ENCODE measurements around the gene SCAP. TPM values are rescaled to one million over a fixed set of nuclear protein-coding genes. Genes with fewer than 3 reads are reported as not detected.

The SCAP gene
- polyA plus RNA-seq, 1 of the 3 experiments (the other 2 are of a cell fraction) = 28.0 TPM

GRCh38 chr3:47427866-47428265 lies 47.9 kb downstream of the SCAP start:
- Histone ChIP-seq H3K4me3 (ENCODE audit: low read depth in 2 of 2, low read length in 1 of 2) (no peak overlapping the region), H3F3A (replicated peaks; ENCODE audit: insufficient read depth) (peaks cover 3% of the 10 kb centered on the region), H3K4me2 (no peak overlapping the region), H3K27ac (ENCODE audit: low read depth in 2 of 2, low read length in 1 of 2) (no peak overlapping the region), H2AFZ (ENCODE audit: low read depth) (no peak overlapping the region), H3K4me1 (ENCODE audit: control insufficient read depth in 1 of 2, insufficient read depth in 2 of 2, low read depth in 1 of 2, low read length in 1 of 2) (peaks cover 0 to 2% of the 10 kb centered on the region in 2 experiments; a peak in 1 of 4 replicates), H3K9me3 (no peaks in the 10 kb centered on the region), H4K20me1 (ENCODE audit: insufficient read depth) (no peaks in the 10 kb centered on the region), H3K79me2 (ENCODE audit: insufficient read depth) (no peaks in the 10 kb centered on the region), H3K9me2 (no peaks in the 10 kb centered on the region), H3K27me3 (ENCODE audit: insufficient read depth) (no peaks in the 10 kb centered on the region), H3K9ac (no peak overlapping the region), H3K36me3 (replicated peaks in 1 of 2; ENCODE audit: control insufficient read depth in 1 of 2, insufficient read depth in 2 of 2, low read length in 1 of 2) (peaks cover 5 to 48% of the 10 kb centered on the region in 2 experiments)
- no peak for DNase-seq
- POLR2A ChIA-PET = no interaction called here
- TF ChIP-seq CHD2 (IDR thresholded peaks at IDR 0.05; ENCODE audit: low read length, partially characterized antibody) (no peak), TEAD4 (IDR thresholded peaks at IDR 0.05; ENCODE audit: borderline replicate concordance, insufficient read depth) (no peak), EZH2phosphoT487 (IDR thresholded peaks at IDR 0.05; ENCODE audit: borderline replicate concordance, low read depth) (no peak), PBX3 (IDR thresholded peaks at IDR 0.05) (no peak), TAF1 (IDR thresholded peaks at IDR 0.05; ENCODE audit: borderline replicate concordance, low read depth, low read length) (no peak), NFIC (IDR thresholded peaks at IDR 0.05; ENCODE audit: borderline replicate concordance) (no peak), SIN3A (IDR thresholded peaks at IDR 0.05; ENCODE audit: borderline replicate concordance, low read depth, low read length) (no peak), FOXJ3 (CRISPR knock-in tag; IDR thresholded peaks at IDR 0.05) (no peak), GATA2 (CRISPR knock-in tag; IDR thresholded peaks at IDR 0.05) (no peak), REST (IDR thresholded peaks at IDR 0.05; ENCODE audit: low read depth, low read length) (no peak), CTCF (IDR thresholded peaks at IDR 0.05) (no peak), MXI1 (IDR thresholded peaks at IDR 0.05; ENCODE audit: low read depth, low read length) (no peak), SMC3 (IDR thresholded peaks at IDR 0.05; ENCODE audit: low read depth, low read length) (no peak), RXRA (IDR thresholded peaks at IDR 0.05; ENCODE audit: borderline replicate concordance, low read depth) (no peak), TCF12 (IDR thresholded peaks at IDR 0.05) (no peak), JUND (IDR thresholded peaks at IDR 0.05) (no peak), YY1 (IDR thresholded peaks at IDR 0.05; ENCODE audit: low read depth) (no peak), NRF1 (IDR thresholded peaks at IDR 0.05; ENCODE audit: low read depth, low read length) (no peak), MEF2A (IDR thresholded peaks at IDR 0.05; ENCODE audit: borderline replicate concordance, low read depth) (no peak)
- WGBS (ENCODE audit: low lambda C conversion rate) = 84% methylated on average over 5 of the region's 6 CpGs
- CTCF ChIA-PET = no interaction called here

All from SK-N-SH (cell line).